HG03135 (cell line): Measurements from ENCODE around the gene COX6B2.
"Not testable (repeated sequence)": the region's sequence is repeated elsewhere in the genome, so short reads cannot be mapped to it uniquely, and the experiment has no call there.

Experiments
- ATAC-seq: cut with Tn5 transposase; IDR thresholded peaks from one replicate; pipeline ENCODE4 v1.9.1; 2021; ENCODE audit warnings: mild to moderate bottlenecking, moderate library complexity; ENCODE audit not compliant: unreplicated experiment

COX6B2 gene

GRCh38 chr19:55354698-55355212, at the start of gene COX6B2:
Gene COX6B2 (minus strand): TSS chr19:55354719. CDS start chr19:55354521, 198 bp downstream.
- ATAC-seq: no peak

GRCh38 chr19:55402509-55402908, 48.0 kb upstream of the COX6B2 start:
- no peak for ATAC-seq

GRCh38 chr19:55401390-55401789, 46.9 kb upstream of the COX6B2 start:
- not testable (repeated sequence) for ATAC-seq

- no peak for ATAC-seq
Observed at GRCh38 chr19:55400281-55401087, 46.0 kb upstream of the COX6B2 start.

GRCh38 chr19:55398200-55398925, 43.8 kb upstream of the COX6B2 start:
- ATAC-seq: no peak

GRCh38 chr19:55392820-55393761, 38.6 kb upstream of the COX6B2 start:
- no peak for ATAC-seq

GRCh38 chr19:55391702-55392615, 37.4 kb upstream of the COX6B2 start:
- ATAC-seq: no peak

GRCh38 chr19:55391191-55391670, 36.7 kb upstream of the COX6B2 start:
- ATAC-seq: no peak

GRCh38 chr19:55390461-55390880, 36.0 kb upstream of the COX6B2 start:
- no peak for ATAC-seq

- no peak for ATAC-seq
Observed at GRCh38 chr19:55389386-55390317, 35.1 kb upstream of the COX6B2 start.

GRCh38 chr19:55387736-55388497, 33.4 kb upstream of the COX6B2 start:
- ATAC-seq: no peak

- ATAC-seq: no peak
Observed at GRCh38 chr19:55386493-55386971, 32.0 kb upstream of the COX6B2 start.

GRCh38 chr19:55385724-55386492, 31.4 kb upstream of the COX6B2 start, which contains the start of gene RPL28:
Gene RPL28 (plus strand): TSS chr19:55385932. CDS start chr19:55386358, 426 bp downstream.
- peak; percentile 58 for ATAC-seq

GRCh38 chr19:55384920-55385723, 30.6 kb upstream of the COX6B2 start:
- peak; percentile 54 for ATAC-seq

- no peak for ATAC-seq
Observed at GRCh38 chr19:55384131-55384919, 29.8 kb upstream of the COX6B2 start, which contains the start of gene TMEM238. Gene TMEM238 (minus strand): TSS chr19:55384292. CDS start chr19:55384259, 33 bp downstream.
